Testis (tissue), 3 donors: ENCODE results near the gene FRYL. TPM values are rescaled to one million over a fixed set of nuclear protein-coding genes. Genes with fewer than 3 reads are reported as not detected.
"Not testable (repeated sequence)": the region's sequence is repeated elsewhere in the genome, so short reads cannot be mapped to it uniquely, and the experiment has no call there.

Experiments used
- DNase-seq: peaks from one replicate; pipeline ENCODE4 v3.0.0-alpha.2; 2019
- H3K27ac ChIP-seq, 2 donors: fragments of 200-600 bp; sonication (generic); one replicate each; pipeline ENCODE4 v1.5.1; 2019
- H3K27me3 ChIP-seq: fragments of 200-600 bp; sonication (generic); one replicate; pipeline ENCODE4 v1.5.1; 2019
- H3K36me3 ChIP-seq: fragments of 200-600 bp; sonication (generic); one replicate; pipeline ENCODE4 v1.5.1; 2017; ENCODE audit warnings: low read depth; ENCODE audit errors: missing control alignments
- H3K4me1 ChIP-seq: fragments of 200-600 bp; sonication (generic); one replicate; pipeline ENCODE4 v1.5.1; 2019
- H3K4me3 ChIP-seq, 2 donors: fragments of 200-600 bp; sonication (generic); one replicate each; pipeline ENCODE4 v1.5.1; 2017 to 2019
- H3K9me3 ChIP-seq: fragments of 200-600 bp; sonication (generic); one replicate; pipeline ENCODE4 v1.5.1; 2017
- CTCF ChIP-seq, 3 experiments: fragments of 450-650 bp in 2 of 3; fragments of 200-600 bp in 1 of 3; sonication (generic) in 1 of 3; IDR thresholded peaks; one replicate each; pipeline ENCODE4 v1.5.1; 2016 to 2019; ENCODE audit warnings: antibody characterized with exemption in 3 of 3, mild to moderate bottlenecking in 2 of 3, moderate library complexity in 1 of 3
- POLR2A ChIP-seq: fragments of 450-650 bp; IDR thresholded peaks from one replicate; pipeline ENCODE4 v1.6.1; 2017; ENCODE audit warnings: antibody characterized with exemption, mild to moderate bottlenecking, moderate library complexity
- WGBS, 2 donors: methylation state at CpG; one replicate each; pipeline ENCODE4 v1.1.5; 2018; 5-methylcytosine and 5-hydroxymethylcytosine counted together
- intact Hi-C: fragments of 100-400 bp; cut with DNase I; formaldehyde crosslinking; loops from one replicate; pipeline ENCODE4 v1.15.1; 2023; ENCODE audit warnings: low total_unique reads
- polyA plus RNA-seq: library from polyadenylated mRNA; stranded (reverse); fragments of 350-450 nt; fragmentation: Illumina TruSeq; extraction: RNeasy Lipid Tissue Mini Kit (QIAGEN cat#74804); gene quantifications from one replicate; pipeline ENCODE4 v1.2.3, GENCODE V29; 2014; ENCODE audit warnings: low read depth, low replicate concordance; ENCODE audit not compliant: insufficient read depth
- total RNA-seq, 2 donors: library from RNA; depleted of rRNA; stranded (reverse); fragments of >200 nt; gene quantifications; one replicate each; pipeline ENCODE4 v1.2.3, GENCODE V29; 2016

FRYL gene
- total and polyA plus RNA-seq, 3 donors from 2014 or later = 22.5 to 70.6 (median 55.0) TPM

DNA sequence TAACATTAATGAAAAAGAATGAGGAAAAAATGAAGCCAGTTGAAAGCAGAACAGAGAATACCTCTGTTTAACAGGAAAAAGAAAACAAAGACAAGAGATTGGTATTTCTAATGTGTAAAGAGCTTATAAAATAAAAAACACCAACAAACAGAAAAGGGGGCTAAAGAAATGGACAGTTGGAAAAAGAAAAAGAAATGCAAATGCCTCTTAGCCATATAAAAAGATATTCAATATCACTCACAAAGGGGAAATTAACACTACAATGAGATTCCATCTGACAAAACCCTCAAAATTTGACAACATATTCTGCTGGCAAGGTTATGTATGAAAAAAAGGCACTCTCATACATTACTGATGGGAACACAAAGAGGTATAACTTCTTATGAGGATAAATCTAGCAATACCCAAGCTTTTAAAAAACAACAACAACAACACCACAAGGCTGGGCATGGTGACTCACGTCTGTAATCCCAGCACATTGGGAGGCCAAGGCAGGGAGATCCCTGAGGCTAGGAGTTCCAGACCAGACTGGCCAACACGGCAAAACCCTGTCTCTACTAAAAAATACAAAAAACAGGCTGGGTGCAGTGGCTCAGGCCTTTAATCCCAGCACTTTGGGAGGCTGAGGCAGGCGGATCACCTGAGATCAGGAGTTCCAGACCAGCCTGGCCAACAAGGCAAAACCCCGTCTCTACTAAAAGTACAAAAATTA, 75.8 kb downstream of the FRYL start:
- intact Hi-C loops = no loop called here
- no peak overlapping the region for H3K27ac ChIP-seq
- DNase-seq = no peak
- no peaks in the 10 kb centered on the region for H3K4me1 ChIP-seq
- no peak overlapping the region for H3K4me3 ChIP-seq
- H3K27me3 ChIP-seq = no peaks in the 10 kb centered on the region
- no peaks in the 10 kb centered on the region for H3K9me3 ChIP-seq
- TF ChIP-seq CTCF (IDR thresholded peaks at IDR 0.05) = no peak
- no peak for TF ChIP-seq POLR2A
- WGBS, 2 donors = 87 to 92% methylated on average over 4 of the region's 4 CpGs
- no peaks in the 10 kb centered on the region for H3K36me3 ChIP-seq

GRCh38 chr4:48699475-48699874, 80.6 kb downstream of the FRYL start:
- 87 to 89% methylated on average over 1 of the region's 1 CpG for WGBS, 2 donors
- intact Hi-C loops = no loop called here
- no peak overlapping the region for H3K27ac ChIP-seq

DNA sequence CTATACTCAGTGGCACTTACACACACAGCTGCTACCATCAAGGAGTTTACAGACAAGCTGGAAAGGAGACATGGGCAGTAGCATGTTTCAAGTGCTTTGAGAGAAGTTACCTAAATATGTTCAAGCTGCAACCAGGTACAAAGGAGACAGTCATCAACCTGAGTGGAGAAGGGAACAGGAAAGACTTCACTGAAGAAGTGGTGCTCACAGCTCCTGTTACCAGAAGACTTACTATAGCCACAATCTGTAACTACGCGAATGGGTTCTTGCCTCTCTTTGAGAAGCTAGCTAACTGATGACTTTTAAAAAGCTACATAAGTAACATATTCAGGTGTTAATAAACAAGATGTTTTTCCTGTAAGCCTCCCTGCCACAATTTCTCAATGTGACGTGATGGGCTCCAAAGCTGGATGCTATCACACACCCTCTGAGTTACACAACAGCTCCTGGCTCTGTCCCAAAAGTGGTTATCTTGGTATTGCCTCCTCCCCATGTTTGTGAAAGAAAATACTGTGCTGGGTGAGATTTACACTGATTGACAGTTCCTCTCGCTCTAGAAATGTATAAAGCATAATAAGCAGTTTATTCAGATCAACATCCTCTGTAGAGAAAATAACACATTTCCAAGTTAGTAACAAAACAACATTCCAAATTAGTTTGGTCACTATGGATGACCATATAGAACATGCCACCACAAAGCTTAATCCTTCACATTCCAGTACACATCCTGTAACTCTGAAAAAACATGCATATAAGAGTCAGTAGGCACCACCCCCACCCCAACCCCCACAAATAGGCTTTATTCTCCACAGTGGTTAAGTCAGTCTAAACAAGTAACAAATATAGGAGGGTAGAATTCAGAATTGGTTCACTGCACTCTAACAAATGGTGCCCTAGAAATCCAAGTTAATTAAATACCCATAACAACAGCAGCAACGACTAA, 81.8 kb downstream of the FRYL start:
- H3K4me1 ChIP-seq = peaks cover 3% of the 10 kb centered on the region
- WGBS, 2 donors = 52 to 56% methylated on average over 5 of the region's 5 CpGs
- H3K27ac ChIP-seq = peak overlapping the region in 1 of 2 donors; percentile 37
- no peaks in the 10 kb centered on the region for H3K9me3 ChIP-seq
- peak; percentile 79 for DNase-seq
- TF ChIP-seq CTCF (IDR thresholded peaks at IDR 0.05) = no peak
- H3K27me3 ChIP-seq = no peaks in the 10 kb centered on the region
- H3K36me3 ChIP-seq = no peaks in the 10 kb centered on the region
- intact Hi-C loops = no loop called here
- H3K4me3 ChIP-seq = no peak overlapping the region

More at GRCh38 chr4:48699475-48699874, 80.6 kb downstream of the FRYL start:
- no peaks in the 10 kb centered on the region for H3K9me3 ChIP-seq
- peaks cover 3% of the 10 kb centered on the region for H3K4me1 ChIP-seq
- no peak for DNase-seq
- no peaks in the 10 kb centered on the region for H3K27me3 ChIP-seq
- TF ChIP-seq POLR2A (no peak), CTCF (IDR thresholded peaks at IDR 0.05) (no peak)
- no peak overlapping the region for H3K4me3 ChIP-seq
- no peaks in the 10 kb centered on the region for H3K36me3 ChIP-seq

- 93 to 98% methylated on average over 6 of the region's 6 CpGs for WGBS, 2 donors
- H3K27me3 ChIP-seq, intact Hi-C loops, DNase-seq, H3K9me3 ChIP-seq, H3K27ac ChIP-seq, H3K4me3 ChIP-seq, H3K4me1 ChIP-seq, H3K36me3 ChIP-seq: not testable (repeated sequence)
Observed at GRCh38 chr4:48697516-48697915, 82.6 kb downstream of the FRYL start.

- TF ChIP-seq POLR2A = no peak
- no peak for TF ChIP-seq CTCF (IDR thresholded peaks at IDR 0.05)
- H3K36me3 ChIP-seq = no peaks in the 10 kb centered on the region
Observed at GRCh38 chr4:48694824-48695223, 85.3 kb downstream of the FRYL start.

More at GRCh38 chr4:48694824-48695223, 85.3 kb downstream of the FRYL start:
- H3K9me3 ChIP-seq = no peaks in the 10 kb centered on the region
- DNase-seq = no peak
- H3K4me1 ChIP-seq = peaks cover 7% of the 10 kb centered on the region
- intact Hi-C loops = no loop called here
- 70 to 89% methylated on average over 2 of the region's 2 CpGs for WGBS, 2 donors
- no peak overlapping the region for H3K4me3 ChIP-seq
- H3K27ac ChIP-seq = no peak overlapping the region
- H3K27me3 ChIP-seq = no peaks in the 10 kb centered on the region
